HG02588 (cell line): ENCODE data around the gene GOLPH3L.
"Not testable (repeated sequence)": the region's sequence is repeated elsewhere in the genome, so short reads cannot be mapped to it uniquely, and the experiment has no call there.

Experiments
- ATAC-seq: cut with Tn5 transposase; IDR thresholded peaks from one replicate; pipeline ENCODE4 v1.9.1; 2021; ENCODE audit warnings: mild to moderate bottlenecking, moderate library complexity; ENCODE audit not compliant: unreplicated experiment

Gene GOLPH3L

DNA sequence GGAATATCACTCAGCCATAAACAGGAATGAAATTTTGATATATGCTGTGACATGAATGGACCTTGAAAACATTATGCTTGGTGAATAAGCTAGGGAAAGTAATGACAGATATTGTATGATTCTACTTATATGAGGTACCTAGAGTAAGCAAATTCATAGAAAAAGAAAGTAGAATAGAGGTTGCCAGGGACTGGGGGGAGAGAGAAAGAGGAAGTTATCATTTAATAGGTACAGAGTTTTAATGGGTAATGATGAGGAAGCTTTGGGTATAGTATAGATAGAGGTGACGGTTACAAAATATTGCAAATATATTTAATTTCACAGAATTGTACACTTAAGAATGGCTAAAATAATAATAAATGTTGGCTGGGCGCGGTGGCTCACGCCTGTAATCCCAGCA, 36.4 kb downstream of the GOLPH3L start:
- no peak for ATAC-seq

GRCh38 chr1:150657064-150657463, 39.9 kb downstream of the GOLPH3L start:
- ATAC-seq: not testable (repeated sequence)

DNA sequence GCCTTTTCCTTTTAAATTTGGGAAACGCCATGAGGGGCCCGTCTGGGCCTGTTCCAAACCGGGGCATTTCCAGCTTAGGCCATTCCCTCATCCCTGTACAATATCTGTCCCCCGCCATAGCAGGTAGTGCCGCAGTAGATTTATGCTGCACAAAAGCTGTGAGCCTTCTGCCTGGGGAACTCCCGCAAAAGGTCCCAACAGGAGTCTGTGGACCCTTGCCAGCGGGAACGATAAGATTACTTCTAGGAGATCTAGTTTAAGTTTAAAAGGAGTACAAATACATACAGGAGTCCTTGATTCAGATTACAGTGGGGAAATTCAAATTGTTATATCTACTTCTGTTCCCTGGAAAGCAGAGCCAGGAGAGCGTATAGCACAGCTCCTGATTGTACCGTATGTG, 42.3 kb downstream of the GOLPH3L start:
- not testable (repeated sequence) for ATAC-seq

DNA sequence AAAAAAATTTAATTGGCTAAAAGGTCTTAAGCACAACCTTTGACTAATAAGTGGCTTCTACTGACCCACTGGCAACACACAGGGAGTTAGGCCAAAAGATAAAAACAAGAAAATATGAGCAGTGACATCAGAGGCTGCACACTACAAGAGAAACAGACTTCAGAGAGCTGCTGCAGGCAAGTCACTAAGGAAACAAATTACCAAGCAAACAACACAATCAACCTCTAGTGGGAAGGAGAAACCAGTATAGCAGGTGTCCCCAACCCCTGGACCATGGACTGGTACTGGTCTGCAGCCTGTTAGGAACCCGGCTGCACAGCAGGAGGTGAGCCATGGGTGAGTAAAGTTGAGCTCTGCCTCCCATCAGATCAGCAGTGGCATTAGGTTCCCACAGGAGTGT, 46.8 kb downstream of the GOLPH3L start:
- ATAC-seq: no peak

- ATAC-seq: no peak
Measured at GRCh38 chr1:150649441-150650075, 47.4 kb downstream of the GOLPH3L start.

GRCh38 chr1:150642296-150642695, 54.7 kb downstream of the GOLPH3L start:
- ATAC-seq: no peak

- ATAC-seq: not testable (repeated sequence)
Measured at GRCh38 chr1:150641126-150641815, 55.7 kb downstream of the GOLPH3L start.

DNA sequence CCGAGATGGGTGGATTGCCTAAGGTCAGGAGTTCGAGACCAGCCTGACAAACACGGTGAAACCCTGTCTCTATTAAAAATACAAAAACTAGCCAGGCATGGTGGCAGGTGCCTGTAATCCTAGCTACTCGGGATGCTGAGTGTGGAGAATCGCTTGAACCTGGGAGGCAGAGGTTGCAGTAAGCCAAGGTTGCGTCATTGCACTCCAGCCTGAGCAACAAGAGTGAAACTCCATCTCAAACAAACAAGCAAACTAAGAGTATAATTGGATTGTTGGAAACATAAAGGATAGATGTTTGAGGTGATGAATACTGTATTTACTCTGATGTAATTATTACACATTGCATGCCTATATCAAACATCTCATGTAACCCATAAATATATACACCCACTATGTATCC, 58.5 kb downstream of the GOLPH3L start:
- not testable (repeated sequence) for ATAC-seq

- ATAC-seq: not testable (repeated sequence)
Measured at GRCh38 chr1:150634839-150635622, 61.9 kb downstream of the GOLPH3L start.

DNA sequence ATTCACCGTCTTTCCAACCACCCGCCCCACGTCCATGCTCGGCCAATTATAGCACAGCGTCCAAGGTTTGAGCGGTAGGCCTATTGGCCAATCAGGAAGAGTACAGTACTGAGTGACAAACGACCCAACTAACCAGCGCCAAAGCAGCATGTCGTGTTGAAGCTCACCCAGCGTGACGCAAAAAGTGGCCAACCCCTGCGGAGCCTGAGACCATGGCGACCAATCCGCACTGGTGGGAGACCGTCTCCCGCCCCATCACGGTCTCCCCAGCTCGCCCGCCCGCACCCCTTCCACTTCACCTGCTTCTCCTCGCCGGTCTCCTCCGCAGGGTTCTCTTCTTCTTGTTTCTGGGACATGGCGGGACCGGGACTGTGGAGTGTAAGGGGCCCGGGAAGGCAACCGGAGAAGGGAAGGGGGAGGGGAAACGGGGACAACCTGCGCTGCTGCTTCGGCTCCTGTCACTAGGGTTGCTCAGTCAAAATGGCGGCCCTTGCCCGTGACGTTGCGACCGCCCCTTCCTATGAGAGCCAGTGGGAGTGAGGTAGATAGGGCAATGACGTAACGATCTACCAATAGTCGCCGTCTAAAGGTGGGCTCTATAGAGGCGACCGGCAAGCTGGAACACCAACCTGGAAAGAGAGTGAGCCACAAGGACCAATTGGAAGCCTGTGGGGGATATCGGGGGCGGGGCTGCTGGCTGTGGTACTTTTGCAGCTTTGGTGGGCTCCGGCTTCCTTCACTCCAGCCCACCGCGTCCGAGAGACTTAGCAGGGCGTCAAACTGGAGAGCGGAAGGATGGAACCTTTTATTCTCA, 67.6 kb downstream of the GOLPH3L start, which contains the start of gene ENSA:
Gene ENSA (minus strand): TSS at position 498 of the 814 bp plus-strand sequence. CDS start 142 bp downstream, at position 356.
- ATAC-seq: peak; percentile 87

DNA sequence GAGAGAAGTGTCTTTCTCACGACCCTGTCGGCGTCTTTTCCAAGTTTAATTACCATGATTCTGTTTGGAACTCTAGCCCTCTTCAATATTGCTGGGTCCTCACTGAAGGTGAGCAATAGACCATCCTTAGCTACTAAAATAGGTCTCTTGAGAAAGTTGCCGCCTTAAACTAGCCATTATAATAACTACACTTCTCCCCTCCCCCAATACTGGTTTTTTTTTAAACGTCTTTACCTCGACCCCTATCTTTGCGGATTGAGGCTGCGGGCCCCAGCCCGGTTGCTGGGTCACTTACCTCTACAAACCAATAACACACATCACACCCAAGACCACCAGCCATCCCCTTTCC, 68.2 kb downstream of the GOLPH3L start:
- ATAC-seq: no peak

- no peak for ATAC-seq
Measured at GRCh38 chr1:150627826-150628410, 69.0 kb downstream of the GOLPH3L start.

- ATAC-seq: no peak
Measured at GRCh38 chr1:150626150-150626549, 70.8 kb downstream of the GOLPH3L start.

GRCh38 chr1:150624546-150624945, 72.4 kb downstream of the GOLPH3L start:
- ATAC-seq: not testable (repeated sequence)

DNA sequence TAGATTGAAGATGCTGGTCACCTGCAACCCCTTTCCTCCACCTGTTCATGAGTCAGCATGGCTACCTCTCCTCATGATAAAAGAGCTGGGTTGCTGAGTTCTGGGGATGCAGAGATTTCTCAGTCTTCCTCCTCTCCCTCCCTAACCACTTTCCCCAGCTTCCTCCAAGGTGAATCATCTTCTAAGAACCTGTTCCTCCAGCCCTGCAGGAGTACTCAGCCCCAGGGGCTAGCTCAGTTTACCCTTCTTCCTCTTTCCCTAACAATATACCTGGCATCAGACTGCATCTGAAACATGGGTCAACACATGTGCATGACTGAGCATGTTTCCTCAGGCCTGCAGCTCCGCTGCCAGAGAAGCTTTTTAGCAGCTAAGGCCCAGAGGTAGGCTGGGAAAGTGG, 72.8 kb downstream of the GOLPH3L start:
- not testable (repeated sequence) for ATAC-seq

- no peak for ATAC-seq
Measured at GRCh38 chr1:150622303-150622975, 74.5 kb downstream of the GOLPH3L start.

GRCh38 chr1:150621497-150622302, 75.3 kb downstream of the GOLPH3L start:
- ATAC-seq: no peak

- no peak for ATAC-seq
Measured at GRCh38 chr1:150620919-150621318, 76.0 kb downstream of the GOLPH3L start.
